ENCODE results near the gene DHRS3.

- TF ChIP-seq FOXP2 (optimal IDR thresholded peaks at IDR 0.05; ENCODE audit: control extremely low read depth, extremely low read length, insufficient read depth) (no peak), POLR2AphosphoS5 (IDR thresholded peaks at IDR 0.05; ENCODE audit: borderline replicate concordance, low read depth, low read length) (no peak), EZH2 (IDR thresholded peaks at IDR 0.05) (no peak)
Observed at GRCh38 chr1:12528021-12528852, 89.8 kb downstream of the DHRS3 start.

All from SK-N-MC (cell line).